ENCODE data around the gene B3GLCT.
"Not testable (repeated sequence)": the region's sequence is repeated elsewhere in the genome, so short reads cannot be mapped to it uniquely, and the experiment has no call there.

The B3GLCT gene

DNA sequence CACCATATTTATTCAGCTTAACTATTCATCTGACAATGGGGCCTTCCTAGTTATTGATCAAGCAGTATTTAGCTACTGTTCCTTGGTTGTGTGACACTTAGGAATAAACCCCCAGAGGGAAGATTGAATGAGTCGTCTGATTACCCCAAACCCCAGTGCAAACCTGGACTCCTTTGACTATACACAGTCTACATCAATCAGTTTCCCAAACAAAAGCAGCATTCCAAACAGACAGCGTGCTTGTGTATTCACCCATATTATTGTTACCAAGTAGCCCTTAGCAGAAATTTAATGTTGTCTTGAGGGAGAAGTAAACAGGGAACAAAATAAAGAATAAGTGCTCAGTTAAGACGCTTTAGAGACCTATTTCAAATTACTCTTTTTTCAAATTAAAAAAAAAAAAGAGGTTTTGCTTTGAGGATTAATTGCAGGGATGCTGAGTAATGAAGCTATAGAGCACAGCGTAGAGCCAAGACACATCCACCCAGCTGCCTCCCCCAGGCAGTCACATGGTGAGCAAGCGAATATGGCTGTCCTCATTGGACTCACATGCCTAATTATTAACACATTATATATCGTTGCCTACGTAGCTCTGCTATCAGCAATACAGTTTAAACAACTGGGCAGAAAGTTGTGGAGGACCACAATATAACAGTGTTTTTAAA lies 14.7 kb upstream of the B3GLCT start:
- DNase-seq: no peak

DNA sequence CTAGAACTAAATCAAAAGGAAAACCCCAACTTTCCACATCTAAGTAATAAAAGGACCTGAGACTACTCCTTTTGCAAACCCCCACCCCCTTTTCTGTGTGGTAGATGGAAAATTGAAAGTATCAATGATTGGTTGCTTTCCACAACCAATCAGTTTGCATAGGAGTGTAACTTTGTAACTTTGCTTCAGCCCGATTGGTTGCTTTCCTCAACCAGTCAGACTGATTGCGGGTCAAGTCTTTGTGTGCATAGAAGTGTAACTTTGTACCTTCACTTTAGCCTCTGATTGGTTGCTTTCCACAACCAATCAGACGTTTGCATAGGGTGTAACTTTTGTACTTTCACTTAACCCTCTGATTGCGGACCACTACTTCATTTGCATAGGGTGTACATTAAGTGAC lies 8.0 kb upstream of the B3GLCT start:
- no peak for DNase-seq

DNA sequence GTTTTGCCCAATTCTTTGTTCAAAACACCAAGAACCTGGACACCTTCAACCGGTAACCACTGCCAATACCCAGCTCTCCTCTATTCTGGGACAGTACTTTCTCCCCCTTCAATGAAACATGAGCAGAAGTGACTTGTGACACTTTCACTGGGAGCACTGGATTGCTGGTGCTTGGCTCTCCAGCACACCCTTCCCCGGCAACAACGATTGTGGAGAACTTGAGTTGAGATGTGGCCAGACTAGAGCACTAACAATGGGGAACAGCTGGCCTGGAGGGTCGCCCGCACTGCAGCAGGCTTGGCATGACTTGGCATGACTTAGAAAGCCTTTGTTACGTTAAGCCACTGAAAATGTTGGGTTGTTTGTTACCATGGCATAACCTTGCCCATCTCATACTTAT lies 7.5 kb upstream of the B3GLCT start:
- DNase-seq: no peak

DNA sequence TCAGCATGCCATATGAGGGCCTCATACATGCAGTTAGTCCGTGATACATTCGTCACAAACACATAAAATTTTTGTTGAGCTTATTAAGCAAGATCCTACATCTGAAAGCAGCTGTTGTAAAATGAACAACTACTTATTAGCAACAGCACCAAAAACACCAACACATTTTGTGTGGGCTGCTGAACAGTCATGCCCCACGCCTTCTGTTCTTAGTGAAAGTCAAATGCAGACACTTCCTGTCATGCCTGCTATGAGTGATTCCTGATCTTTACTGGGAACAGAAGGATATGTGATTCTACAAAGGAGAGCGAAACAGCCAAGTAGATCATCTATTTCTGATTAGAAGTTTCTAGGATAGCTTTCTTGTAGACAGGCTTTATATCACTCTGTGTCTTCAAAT lies 4.2 kb upstream of the B3GLCT start:
- no peak for DNase-seq

DNA sequence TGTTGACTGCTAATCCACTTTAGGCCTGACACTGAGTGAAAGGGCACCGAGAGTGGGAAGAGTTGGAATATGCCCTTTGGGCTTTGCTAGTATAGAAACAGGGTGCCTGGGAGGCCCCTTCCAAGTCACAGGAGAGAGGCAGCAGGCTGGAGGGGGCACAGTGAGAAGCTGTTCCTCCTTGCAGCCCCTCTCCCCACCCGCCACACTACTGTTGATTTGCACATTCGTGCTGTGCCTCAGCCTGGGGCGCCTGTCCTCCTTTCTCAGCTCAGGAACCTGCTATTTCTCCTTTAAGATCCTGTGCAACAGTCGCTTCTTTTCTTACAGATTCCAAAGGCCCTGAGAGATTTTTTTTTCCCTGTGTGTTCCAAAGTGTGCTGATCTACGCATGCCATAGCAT lies 2.8 kb upstream of the B3GLCT start:
- DNase-seq: no peak

DNA sequence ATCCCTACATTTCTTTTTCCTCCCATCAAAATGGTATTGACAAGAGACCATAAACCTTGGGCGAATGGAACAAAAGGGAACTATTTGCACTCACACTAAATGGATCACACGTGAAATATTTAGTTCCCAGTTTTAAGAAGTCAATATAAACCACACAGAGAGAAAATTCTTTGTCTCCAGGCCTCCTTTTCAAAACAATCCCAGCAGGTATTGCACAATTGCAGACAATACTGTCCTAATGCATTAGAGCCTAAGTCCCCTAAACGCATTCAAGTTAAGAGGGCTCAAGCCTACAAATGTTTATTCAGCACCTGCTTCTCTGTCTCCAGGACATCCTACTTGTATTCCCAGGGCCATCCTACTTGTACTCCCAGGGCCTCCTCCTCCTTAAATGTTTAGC lies 1.3 kb upstream of the B3GLCT start:
- no peak for DNase-seq

DNA sequence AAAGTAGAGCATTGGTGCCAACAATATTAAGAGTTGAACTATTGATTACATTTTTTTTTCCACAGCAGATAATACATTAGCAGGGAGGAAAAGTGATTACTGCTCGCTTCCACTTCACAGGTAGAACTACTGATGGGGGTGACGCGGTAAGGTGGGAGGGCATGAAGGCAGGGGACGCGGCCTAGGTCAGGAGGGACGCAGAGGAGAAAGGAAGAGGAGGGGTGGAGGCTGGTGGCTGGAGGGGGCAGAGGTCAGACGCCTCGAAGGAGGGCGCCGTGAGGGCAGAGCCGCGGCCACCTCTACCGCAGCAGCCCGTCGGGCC lies 287 bp upstream of the B3GLCT start:
- no peak for DNase-seq

DNA sequence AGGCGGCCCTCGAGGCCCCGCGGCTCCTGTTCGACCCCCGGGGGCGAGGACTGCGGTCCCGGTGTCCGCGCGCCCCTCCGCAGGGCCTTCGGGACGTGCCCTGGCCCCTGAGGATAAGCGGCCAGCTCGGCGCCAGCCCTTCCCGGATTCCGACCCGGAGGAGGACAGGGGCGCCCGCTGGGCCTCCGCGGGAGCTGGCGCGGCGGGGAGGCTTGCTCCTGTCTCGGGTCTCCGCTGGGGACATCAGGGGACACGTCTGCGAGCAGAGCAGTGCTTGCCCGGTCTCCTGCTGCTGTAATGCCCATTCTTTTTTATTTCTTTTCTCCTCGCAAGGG lies 829 bp downstream of the B3GLCT start:
- peak; percentile 80 for DNase-seq

DNA sequence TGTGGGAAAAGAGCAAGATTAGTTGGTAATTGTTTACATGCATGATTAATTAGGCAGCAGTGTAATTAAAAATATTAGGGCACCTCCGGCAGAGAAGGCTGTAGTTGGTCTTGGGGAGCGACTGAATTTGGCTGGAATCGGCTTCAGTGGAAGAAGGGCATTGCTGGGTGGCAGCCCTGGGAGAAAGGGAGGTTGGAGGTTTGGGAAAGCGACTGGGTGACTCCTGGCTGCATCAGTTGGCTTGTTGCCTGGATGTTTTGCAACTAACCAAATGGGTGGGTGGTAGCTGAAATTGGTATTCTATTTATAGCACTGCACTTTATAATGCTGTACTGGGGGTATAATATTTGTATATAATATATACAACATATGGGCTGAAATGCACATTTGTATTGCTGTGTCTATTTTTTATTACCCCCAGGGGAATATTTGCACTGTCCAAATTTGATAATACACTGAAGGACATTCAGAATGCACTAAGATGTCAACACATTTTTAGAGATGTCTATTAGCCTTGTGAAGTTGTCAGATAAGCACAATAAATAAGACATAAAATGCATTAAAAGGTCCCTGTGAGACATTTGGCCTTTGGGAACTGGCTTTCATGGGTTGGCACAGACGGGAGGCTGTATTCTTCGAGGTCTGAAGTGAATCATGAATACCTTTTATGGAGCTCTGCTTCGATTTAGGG lies 1.7 kb downstream of the B3GLCT start:
- no peak for DNase-seq

DNA sequence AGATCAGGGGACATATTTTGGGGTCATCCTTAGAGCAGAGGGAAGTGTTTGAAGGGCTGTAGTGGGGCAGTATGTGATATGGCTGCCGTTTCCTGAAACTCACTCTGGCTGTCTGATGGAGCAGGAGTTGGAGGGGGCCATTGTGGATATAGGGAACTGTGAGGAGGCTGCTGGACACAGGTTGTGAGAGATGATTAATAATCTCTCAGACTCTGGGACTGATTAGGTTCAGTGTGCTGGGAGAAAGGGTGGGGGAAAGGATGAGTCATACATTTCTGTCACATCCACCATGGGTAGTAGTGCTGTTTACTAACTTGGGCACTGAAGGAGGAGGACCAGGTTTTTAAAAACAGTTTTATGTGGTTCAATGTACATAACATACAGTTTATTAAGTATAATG lies 4.8 kb downstream of the B3GLCT start:
- no peak for DNase-seq

DNA sequence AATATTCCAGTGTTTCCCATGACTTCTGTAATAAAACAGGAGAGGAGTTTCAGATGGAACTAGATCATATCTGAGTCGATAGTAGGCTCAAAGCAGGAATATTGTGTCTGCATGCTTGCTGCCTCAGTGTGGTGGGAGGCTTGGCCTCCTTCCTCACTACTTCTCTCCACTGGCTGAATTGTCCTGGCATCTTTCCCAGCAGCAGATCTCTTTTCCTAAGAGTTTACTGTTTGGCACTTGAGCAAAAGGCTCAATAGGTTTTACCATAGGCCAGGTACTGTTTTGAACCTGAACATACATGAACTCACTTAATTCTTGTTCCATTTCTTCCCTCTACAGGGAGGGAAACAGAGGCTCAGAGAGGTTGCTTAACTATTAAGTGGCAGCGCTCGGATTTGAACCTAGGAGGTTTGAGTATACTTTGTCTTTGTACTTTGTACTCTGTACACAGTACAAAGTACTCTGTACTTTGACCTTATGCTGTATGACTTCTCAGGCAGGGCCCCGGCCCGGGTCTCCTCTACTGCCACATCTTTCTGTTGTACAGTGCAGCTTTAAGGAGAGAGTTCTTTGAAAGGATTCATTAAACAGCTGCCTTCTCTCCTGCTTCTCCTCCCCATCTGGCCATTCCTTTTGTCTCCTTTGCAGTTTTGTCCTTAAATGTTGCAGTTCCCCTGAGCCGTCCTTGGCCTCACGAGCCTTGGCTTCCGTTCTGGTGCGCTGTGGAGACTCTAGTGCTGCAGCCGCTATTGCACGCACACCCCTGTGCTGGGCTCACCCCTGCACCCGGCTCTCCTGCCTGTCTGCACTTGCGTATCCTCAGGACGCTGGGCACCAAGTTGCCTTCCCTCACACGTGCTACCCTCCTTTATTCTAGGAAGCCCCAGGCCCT lies 8.1 kb downstream of the B3GLCT start:
- no peak for DNase-seq

DNA sequence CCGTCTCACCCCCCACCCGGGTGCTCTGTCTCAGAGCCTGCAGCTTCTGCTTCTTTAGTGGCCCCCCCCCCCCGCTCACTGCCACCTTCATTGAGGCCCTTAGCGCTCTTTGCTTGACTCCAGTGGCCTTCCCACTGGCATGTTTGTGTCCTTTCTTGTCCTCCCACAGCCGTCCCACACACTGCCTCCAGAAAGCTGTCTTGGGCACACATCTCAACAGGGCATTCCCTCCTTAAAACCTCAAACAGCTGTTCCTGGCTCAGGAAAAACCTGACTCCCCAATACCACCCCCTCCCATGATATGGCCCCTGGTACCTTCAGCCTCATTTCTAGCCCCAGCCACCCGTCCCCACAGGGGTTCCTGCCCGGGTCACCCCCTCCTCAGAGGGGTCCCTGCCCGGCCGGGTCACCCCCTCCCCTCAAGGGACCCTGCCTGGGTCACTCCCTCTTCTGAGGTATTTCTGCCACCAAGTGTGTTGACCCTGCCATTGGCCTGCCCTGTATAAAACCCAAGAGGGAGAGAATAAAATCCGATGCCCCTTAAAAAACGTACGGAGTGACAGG lies 8.9 kb downstream of the B3GLCT start:
- DNase-seq: no peak

DNA sequence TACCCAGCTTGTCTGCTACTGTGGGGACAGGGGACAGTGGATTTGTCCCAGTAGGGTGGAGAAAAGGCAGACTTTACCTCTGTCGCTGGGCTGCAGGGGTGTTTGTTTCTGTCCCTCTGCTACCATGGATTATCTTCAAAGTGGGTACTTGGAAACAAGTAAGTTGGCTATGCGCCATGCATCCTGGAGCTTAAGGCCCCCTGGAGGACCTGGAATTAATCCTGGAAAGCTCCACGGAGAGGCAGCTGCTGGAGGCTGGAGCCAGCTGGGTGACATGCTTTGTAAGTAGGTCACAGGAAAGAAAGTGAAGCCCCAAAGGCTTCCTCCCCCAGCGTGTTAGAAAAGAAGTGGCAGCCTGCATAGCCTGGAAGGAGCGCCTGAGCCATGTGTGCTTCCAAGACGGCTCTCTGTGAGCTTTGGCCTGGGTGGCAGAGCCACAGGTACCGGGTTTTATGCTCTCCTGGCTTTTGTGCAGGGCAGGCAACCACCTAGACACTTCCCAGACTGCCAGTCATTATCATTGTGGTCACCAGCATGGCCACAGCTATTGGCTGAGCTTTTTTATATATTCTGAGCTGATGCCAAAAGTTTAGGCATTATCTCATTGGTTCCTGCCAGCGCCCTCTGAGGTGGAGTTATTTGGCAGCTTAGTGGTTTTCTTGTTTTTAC lies 9.5 kb downstream of the B3GLCT start:
- DNase-seq: peak; percentile 65

DNA sequence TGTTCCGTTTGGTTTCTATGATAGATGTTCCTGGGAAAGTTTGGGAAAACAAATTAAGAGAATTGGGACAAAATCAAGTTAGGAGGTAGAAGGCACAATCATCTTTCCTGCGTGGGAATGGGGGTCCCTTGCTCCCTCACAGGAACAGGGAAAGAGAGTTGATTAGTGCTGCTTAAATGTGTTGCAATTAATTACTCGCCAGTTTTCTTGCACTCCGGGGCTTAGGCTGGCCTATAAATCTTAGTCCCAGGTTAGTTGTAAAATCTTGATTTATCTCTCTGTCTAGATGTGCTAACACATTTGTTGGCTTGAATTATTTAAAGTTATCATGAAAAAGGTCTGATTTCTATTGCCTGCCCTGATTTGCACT lies 10.1 kb downstream of the B3GLCT start:
- no peak for DNase-seq

DNA sequence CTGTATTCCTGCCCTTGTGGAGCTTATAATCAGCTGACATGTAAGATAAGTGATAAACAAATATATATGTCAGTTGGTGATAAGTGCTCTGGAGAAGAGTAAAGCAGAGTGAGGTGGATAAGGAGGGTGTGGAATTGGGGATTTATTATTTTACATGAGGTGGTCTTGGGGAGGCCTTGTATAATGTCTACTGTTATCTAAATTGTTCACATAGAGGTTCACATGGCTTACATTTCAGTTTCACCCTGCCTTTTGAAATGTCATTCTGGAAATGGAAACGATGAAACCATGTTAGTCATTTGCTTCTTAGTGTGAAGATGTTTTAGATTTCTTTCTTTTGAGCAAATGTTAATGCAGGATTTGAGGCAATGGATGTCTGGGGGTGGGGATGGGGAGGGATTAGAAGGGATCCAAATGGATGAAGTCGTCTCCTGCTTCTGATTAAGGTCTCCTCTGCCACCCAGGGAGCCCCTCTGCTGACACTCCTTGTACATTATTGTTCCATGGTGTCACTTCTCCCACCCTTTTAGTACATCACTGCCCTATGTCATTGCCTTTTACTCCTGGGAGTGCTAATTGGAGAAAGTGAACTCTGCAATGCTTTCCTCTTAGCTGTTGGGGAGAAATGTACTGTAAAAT lies 14.0 kb downstream of the B3GLCT start:
- no peak for DNase-seq

DNA sequence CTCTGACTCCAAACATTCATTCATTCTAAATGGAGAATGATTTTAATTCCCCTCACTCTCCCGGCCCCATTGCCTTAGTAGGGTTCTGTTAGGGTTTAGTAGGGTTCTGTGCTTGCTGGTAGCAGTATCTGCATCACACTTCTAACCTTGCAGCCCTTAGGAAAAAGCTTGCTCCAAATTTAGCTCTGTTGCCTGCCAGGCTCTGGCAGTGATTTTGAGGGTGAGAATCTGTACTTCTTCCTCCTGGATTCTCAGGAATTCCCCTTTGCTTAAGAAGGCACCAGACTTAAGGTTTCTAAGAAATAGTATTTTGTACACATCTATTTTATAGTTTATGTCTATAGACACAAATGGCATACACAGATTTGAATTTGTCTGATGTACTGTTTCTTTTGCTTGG lies 14.7 kb downstream of the B3GLCT start:
- DNase-seq: no peak

DNA sequence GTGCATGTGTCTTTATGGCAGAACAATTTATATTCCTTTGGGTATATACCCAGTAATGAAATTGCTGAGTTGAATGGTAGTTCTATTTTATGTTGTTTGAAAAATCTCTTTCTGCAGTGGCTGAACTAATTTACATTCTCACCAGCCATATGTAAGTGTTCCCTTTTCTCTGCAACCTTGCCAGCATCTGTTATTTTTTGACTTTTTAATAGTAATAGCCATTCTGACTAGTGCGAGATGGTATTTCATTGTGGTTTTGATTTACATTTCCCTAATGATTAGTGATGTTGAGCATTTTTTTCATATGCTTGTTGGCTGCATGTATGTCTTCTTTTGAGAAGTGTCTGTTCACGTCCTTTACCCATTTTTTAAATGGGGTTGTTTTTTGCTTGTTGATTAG lies 17.1 kb downstream of the B3GLCT start:
- not testable (repeated sequence) for DNase-seq

DNA sequence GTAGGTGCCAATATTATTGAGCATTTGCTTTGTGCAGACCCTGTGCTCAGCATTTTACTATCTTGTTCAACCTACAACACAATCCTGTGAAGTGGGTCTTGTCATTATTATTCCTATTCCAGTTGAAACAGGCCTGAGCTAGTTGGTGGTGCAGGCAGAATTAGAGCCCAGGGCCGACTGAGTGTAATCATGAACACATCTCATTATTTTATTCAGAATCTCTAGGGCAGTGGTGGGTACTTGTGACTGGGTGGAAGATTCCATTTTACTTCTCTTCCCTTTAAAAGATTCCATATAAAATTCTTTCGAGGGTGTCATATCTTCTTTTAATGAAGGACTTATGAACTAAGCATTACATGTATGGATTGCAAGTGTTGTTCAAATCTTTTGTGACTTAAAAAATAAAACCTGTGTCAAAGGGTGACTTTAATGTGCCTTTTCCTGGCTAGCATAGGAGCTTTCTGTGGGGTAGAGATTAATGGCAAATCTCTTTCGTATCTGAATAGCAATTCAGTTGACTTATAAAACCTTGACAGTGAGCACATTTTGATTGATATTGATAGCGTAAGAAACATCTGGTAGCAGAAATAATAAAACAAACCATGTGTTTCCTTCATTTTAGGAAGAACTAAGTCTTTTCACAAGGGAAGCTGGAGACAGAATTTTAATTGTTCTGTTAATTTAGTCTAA lies 20.3 kb downstream of the B3GLCT start:
- DNase-seq: no peak

DNA sequence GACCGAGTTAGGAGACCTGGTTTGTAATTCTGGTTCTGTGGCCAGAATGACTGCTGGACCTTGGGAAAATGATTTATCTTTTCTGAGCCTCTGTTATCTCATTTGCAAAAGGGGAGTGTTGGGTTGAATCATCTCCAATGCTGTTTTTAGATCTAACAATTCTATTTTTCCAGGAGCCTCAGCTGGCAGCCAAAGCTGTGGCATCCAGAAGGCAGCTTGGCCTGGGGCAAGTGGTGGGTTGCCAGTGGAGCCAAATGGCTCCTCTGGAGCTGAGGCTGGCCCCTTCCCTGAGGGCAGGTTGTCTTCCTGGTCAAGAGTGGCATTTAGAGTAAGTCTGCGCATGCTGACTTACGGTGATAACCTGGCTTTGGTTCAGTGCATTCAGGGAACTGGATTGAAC lies 21.3 kb downstream of the B3GLCT start:
- no peak for DNase-seq

DNA sequence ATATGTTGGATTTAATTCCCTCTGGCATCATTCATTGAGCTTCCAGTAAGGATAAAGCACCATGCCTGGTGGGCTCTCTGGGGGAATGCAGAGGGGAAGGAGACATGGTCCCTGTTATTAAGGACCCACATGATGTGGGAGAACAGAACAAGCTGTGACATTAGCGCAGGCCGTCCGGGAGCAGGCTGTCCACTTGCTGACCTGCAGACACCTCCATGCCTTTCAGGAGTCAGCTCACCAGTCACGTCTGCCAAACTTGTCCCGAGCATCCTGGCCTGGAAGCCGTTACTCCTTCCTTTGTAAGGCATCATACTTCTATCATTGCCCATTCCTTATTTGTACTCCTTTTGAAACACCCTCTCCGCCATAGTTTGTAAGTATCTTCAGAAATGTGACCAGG lies 23.4 kb downstream of the B3GLCT start:
- no peak for DNase-seq

DNA sequence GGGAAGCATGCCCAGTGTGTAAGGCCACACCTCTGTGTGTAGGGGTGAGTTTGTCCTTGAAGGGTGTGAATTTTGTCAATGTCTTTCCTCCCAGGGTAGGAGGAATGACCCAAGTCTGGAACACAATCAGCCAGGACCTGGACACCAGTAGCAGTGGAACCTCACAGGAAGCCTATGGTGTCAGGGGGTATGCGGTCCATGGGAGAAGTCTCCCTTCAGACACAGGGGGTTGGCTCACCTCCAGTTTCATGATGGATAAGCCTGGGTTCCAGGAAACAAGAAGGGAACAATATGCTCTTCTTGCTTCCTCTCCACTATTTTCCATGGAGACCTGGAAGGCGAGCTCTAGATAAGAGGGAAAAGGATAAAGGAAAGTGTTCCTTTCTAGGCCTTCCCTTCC lies 23.9 kb downstream of the B3GLCT start:
- DNase-seq: no peak

DNA sequence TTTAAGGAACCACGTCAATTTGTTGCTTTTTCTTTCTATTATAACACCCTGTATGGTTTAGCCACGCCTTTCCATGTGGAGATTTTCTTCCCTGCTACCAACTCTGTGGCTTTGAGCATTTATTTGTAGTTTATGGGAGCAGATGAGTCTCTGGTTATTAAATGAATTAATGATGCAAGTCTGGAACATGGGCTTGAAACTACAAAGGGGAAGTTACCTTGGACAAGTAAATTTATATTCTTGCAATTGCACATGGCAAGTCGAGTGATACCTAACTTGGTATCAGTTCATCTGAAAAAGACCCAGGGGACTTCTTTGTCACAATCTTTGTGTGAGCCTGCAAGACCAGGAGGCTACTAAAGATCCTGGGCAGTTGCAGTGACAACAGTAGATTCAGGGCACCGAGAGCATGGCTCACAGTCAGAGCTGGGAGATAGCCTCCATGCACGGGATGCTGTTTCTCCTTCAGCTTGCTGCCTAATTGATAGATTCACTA lies 24.4 kb downstream of the B3GLCT start:
- DNase-seq: no peak

Measured in islet precursor cell (in vitro differentiated cells).